Adrenal gland (tissue), 5 donors: Measurements from ENCODE around the gene ARHGEF25.
"Not testable (repeated sequence)": the region's sequence is repeated elsewhere in the genome, so short reads cannot be mapped to it uniquely, and the experiment has no call there.

ENCODE experiments used
- CTCF ChIP-seq, 6 experiments: fragments of 450-650 bp in 4 of 6; fragments of 200-600 bp in 2 of 6; sonication (generic) in 1 of 6; IDR thresholded peaks; 1 replicate in 5 of 6; 2 replicates in 1 of 6; pipeline versions ENCODE4 v1.5.1 to v1.8.0; 2016 to 2021; ENCODE audit warnings: antibody characterized with exemption in 6 of 6, mild to moderate bottlenecking in 2 of 6, moderate library complexity in 1 of 6
- POLR2A ChIP-seq, 2 donors: fragments of 450-650 bp; IDR thresholded peaks; one replicate each; pipeline ENCODE4 v1.6.1; 2017; ENCODE audit warnings: antibody characterized with exemption in 2 of 2, mild to moderate bottlenecking in 2 of 2, moderate library complexity in 1 of 2
- donor health status: DM: no; HTN: no; CAD: no.

- not testable (repeated sequence) for TF ChIP-seq CTCF, POLR2A (IDR thresholded peaks at IDR 0.05)
These were observed 40.8 kb upstream of the ARHGEF25 start for GRCh38 chr12:57570438-57570837.
